Right cardiac atrium (tissue), 5 donors: ENCODE data around the gene COX6A2. TPM values are rescaled to one million over a fixed set of nuclear protein-coding genes. Genes with fewer than 3 reads are reported as not detected.
"Not testable (repeated sequence)": the region's sequence is repeated elsewhere in the genome, so short reads cannot be mapped to it uniquely, and the experiment has no call there.

ENCODE experiments used
- ATAC-seq, 2 donors: fragments of 200-7000 bp; cut with Tn5 transposase; one replicate each; pipeline versions ENCODE4 v1.8.0 to v1.9.1; 2020; ENCODE audit warnings: moderate library complexity in 2 of 2, mild to moderate bottlenecking in 1 of 2
- DNase-seq, 3 donors: peaks; one replicate each; pipeline ENCODE4 v3.0.0-alpha.2; 2020
- H3K27ac ChIP-seq: one replicate; pipeline ENCODE4 v1.5.1; 2013; ENCODE audit warnings: mild to moderate bottlenecking, low read length, control low read depth, moderate library complexity
- H3K27me3 ChIP-seq: one replicate; pipeline ENCODE4 v1.6.1; 2013; ENCODE audit not compliant: control insufficient read depth, insufficient read depth
- H3K4me1 ChIP-seq: one replicate; pipeline ENCODE4 v1.6.1; 2013; ENCODE audit warnings: low read length; ENCODE audit not compliant: control insufficient read depth, insufficient read depth
- H3K4me3 ChIP-seq: one replicate; pipeline ENCODE4 v1.5.1; 2013; ENCODE audit warnings: low read length, control low read depth
- H3K9me3 ChIP-seq: one replicate; pipeline ENCODE4 v1.6.1; 2013; ENCODE audit warnings: low read length; ENCODE audit not compliant: control insufficient read depth
- WGBS: extraction: QIAGEN DNeasy Blood & Tissue Kit; methylation state at CpG from one replicate; pipeline ENCODE4 v1.1.7; 2013; 5-methylcytosine and 5-hydroxymethylcytosine counted together
- intact Hi-C, 4 donors: fragments of 100-400 bp; cut with DNase I; formaldehyde crosslinking; loops; one replicate each; pipeline versions ENCODE4 v1.11.0 to v1.14.0; 2022 to 2023
- polyA plus RNA-seq: library from polyadenylated mRNA; stranded (reverse); fragments of 200-250 nt; gene quantifications from one replicate; pipeline ENCODE4 v1.2.3, GENCODE V29; 2013
- total RNA-seq, 4 donors: library from RNA; stranded (reverse); fragmentation: NEBNext Ultra II Directional; extraction: Animal tissue kit (Norgen Biotek cat#: 25700); gene quantifications; one replicate each; pipeline ENCODE4 v1.2.1, GENCODE V29; 2021
- donor health status: healthy with polysubstance abuse.
- donor health status: DM: no; HTN: yes; CAD: no.
- donor health status: DM: no; HTN: no; CAD: no.
- donor health status: DM: no; HTN: yes; CAD: no; lungs with severe emphysema.
- donor health status: DM: yes; HTN: yes; CAD: no.

COX6A2 gene
- total and polyA plus RNA-seq, 5 donors = 574 to 4,696 (median 1,072) TPM

DNA sequence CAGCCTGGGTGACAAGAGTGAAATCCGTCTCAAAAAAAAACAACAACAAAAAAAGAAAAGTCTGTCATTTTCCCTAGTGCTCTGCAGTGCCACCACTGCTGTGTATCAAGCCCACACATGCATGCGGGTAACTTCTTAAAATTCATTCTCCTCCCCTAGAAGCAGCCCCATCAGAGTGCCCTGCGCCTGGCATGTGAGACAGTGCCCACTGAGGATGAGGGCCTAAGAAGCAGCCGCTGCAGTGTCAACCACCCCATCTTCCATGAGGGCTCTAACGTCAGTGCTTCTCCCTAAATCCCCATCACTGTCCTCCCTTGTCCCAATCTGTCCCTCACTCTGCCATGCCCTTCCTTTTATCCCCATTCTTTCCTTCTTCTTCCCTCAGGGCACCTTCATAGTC is 10.2 kb downstream of the COX6A2 start:
- intact Hi-C loops = no loop called here
- Histone ChIP-seq H3K27ac (no peak overlapping the region), H3K27me3 (no peaks in the 10 kb centered on the region), H3K4me3 (no peak overlapping the region), H3K9me3 (no peaks in the 10 kb centered on the region), H3K4me1 (no peaks in the 10 kb centered on the region)
- DNase-seq (no peak), ATAC-seq (no peak)
- 89% methylated on average over 5 of the region's 5 CpGs for WGBS

GRCh38 chr16:31417036-31417435 is 11.1 kb downstream of the COX6A2 start:
- H3K27me3 ChIP-seq, DNase-seq, H3K9me3 ChIP-seq, H3K27ac ChIP-seq, intact Hi-C loops, H3K4me3 ChIP-seq, ATAC-seq, H3K4me1 ChIP-seq: not testable (repeated sequence)
- 90% methylated on average over 2 of the region's 2 CpGs for WGBS

DNA sequence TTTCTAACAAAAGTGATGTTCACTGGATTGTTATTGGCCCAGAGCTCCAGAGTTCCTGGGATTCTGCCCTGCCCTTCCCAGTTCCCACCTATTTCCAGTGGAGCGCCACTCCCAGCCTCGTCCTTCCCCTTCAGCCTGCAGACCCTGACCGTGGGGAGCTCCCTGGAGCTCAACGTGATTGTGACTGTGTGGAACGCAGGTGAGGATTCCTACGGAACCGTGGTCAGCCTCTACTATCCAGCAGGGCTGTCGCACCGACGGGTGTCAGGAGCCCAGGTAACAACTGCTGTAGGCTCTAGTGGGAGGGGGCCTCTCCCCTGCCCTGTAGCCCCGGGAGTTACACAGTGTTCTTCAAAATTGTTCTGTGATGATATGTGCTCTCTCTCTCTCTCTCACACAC is 11.8 kb downstream of the COX6A2 start:
- H3K27ac ChIP-seq = no peak overlapping the region
- no peaks in the 10 kb centered on the region for H3K4me1 ChIP-seq
- no peaks in the 10 kb centered on the region for H3K27me3 ChIP-seq
- intact Hi-C loops = no loop called here
- no peak overlapping the region for H3K4me3 ChIP-seq
- ATAC-seq = no peak
- H3K9me3 ChIP-seq = no peaks in the 10 kb centered on the region
- 81% methylated on average over 11 of the region's 11 CpGs for WGBS
- no peak for DNase-seq

GRCh38 chr16:31414706-31415105 is 13.5 kb downstream of the COX6A2 start:
- H3K27me3 ChIP-seq = no peaks in the 10 kb centered on the region
- H3K4me1 ChIP-seq = no peaks in the 10 kb centered on the region
- no peak overlapping the region for H3K27ac ChIP-seq
- H3K9me3 ChIP-seq = no peaks in the 10 kb centered on the region
- intact Hi-C loops = no loop called here
- 88% methylated on average over 4 of the region's 4 CpGs for WGBS
- ATAC-seq = no peak
- DNase-seq = no peak
- H3K4me3 ChIP-seq = no peak overlapping the region

GRCh38 chr16:31413943-31414342 is 14.2 kb downstream of the COX6A2 start:
- WGBS = 73% methylated on average over 4 of the region's 4 CpGs
- DNase-seq (no peak), ATAC-seq (no peak)
- Histone ChIP-seq H3K27ac (no peak overlapping the region), H3K4me3 (no peak overlapping the region), H3K27me3 (no peaks in the 10 kb centered on the region), H3K4me1 (no peaks in the 10 kb centered on the region), H3K9me3 (no peaks in the 10 kb centered on the region)
- intact Hi-C loops = no loop called here

DNA sequence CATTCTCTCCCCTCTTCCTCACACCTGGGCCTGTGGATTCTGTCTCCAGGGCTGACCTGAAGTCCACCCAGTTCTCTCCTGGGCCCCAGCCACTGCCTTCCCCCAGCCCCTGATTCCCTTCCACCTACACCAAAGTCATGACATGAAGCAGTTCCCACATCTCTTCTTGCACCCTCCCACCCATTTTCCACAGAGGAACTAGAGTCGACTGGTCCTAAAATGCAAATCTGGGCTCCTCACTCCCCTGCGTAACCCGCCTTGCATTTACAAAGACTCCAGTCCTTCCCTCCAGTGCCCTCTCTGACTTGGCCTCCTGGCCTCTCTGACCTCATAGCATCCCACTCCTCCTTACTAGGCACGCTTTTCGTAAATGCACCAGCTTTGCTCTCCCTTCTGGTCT is 14.8 kb downstream of the COX6A2 start:
- Histone ChIP-seq H3K27me3 (no peaks in the 10 kb centered on the region), H3K4me3 (no peak overlapping the region), H3K27ac (no peak overlapping the region), H3K4me1 (no peaks in the 10 kb centered on the region), H3K9me3 (no peaks in the 10 kb centered on the region)
- WGBS = 88% methylated on average over 5 of the region's 5 CpGs
- intact Hi-C loops = no loop called here
- ATAC-seq (no peak), DNase-seq (no peak)

DNA sequence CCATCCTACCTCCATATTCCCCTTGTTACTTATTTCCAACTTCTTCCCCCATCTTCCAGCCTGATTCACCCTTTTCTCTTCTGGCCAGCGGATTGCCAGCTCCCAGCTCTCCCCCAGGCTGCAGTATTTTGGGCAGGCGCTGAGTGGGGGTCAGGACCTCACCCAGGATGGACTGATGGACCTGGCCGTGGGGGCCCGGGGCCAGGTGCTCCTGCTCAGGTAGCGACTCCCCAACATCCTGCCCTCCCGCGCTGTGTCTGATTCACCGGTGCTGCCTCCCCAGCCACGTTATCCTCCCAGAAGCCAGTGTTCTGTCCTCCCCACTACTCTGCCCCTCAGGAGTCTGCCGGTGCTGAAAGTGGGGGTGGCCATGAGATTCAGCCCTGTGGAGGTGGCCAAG is 15.4 kb downstream of the COX6A2 start:
- DNase-seq (no peak), ATAC-seq (no peak)
- intact Hi-C loops = no loop called here
- H3K9me3 ChIP-seq = no peaks in the 10 kb centered on the region
- no peak overlapping the region for H3K27ac ChIP-seq
- no peak overlapping the region for H3K4me3 ChIP-seq
- no peaks in the 10 kb centered on the region for H3K4me1 ChIP-seq
- H3K27me3 ChIP-seq = no peaks in the 10 kb centered on the region
- 84% methylated on average over 10 of the region's 10 CpGs for WGBS

DNA sequence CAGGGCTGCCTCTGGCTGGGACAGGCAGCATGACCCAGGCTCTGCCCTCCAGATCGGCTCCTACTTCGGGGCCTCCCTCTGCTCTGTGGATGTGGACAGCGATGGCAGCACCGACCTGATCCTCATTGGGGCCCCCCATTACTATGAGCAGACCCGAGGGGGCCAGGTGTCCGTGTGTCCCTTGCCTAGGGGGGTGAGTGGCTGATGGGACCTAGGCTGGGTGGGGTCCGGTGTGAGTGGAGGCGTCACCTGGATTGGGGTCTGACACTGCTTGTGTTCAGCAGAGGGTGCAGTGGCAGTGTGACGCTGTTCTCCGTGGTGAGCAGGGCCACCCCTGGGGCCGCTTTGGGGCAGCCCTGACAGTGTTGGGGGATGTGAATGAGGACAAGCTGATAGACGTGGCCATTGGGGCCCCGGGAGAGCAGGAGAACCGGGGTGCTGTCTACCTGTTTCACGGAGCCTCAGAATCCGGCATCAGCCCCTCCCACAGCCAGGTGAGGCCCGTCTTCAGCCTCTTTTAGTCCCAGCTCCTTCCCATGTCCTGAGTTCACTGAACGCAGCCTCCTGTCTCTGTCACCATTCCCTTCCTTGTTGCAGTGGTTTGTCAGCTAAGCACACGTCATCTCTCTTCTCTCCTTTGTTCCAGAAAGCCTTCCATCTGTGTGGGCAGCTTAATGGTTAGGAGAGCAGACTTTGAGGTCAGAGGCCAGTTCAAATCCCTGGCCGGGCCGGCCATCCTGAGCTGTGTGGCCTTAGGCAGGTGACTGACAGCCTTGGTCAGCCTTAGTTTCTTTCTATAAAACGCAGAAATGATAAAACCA is 16.9 kb downstream of the COX6A2 start:
- intact Hi-C loops = no loop called here
- no peak overlapping the region for H3K4me3 ChIP-seq
- H3K27me3 ChIP-seq = no peaks in the 10 kb centered on the region
- no peaks in the 10 kb centered on the region for H3K4me1 ChIP-seq
- H3K27ac ChIP-seq = no peak overlapping the region
- WGBS = 77% methylated on average over 22 of the region's 22 CpGs
- no peak for DNase-seq
- ATAC-seq = no peak
- no peaks in the 10 kb centered on the region for H3K9me3 ChIP-seq

- Histone ChIP-seq H3K27ac (no peak overlapping the region), H3K4me1 (no peaks in the 10 kb centered on the region), H3K27me3 (no peaks in the 10 kb centered on the region), H3K4me3 (no peak overlapping the region), H3K9me3 (no peaks in the 10 kb centered on the region)
- ATAC-seq = no peak
- intact Hi-C loops = no loop called here
- no peak for DNase-seq
- 77% methylated on average over 9 of the region's 9 CpGs for WGBS
Measured at GRCh38 chr16:31410082-31410481, 18.1 kb downstream of the COX6A2 start.

- Histone ChIP-seq H3K4me3 (no peak overlapping the region), H3K27me3 (no peaks in the 10 kb centered on the region), H3K9me3 (no peaks in the 10 kb centered on the region), H3K4me1 (no peaks in the 10 kb centered on the region), H3K27ac (no peak overlapping the region)
- intact Hi-C loops = no loop called here
- WGBS = 69% methylated on average over 3 of the region's 3 CpGs
- no peak for ATAC-seq
- no peak for DNase-seq
Measured at GRCh38 chr16:31409433-31409832, 18.7 kb downstream of the COX6A2 start.

DNA sequence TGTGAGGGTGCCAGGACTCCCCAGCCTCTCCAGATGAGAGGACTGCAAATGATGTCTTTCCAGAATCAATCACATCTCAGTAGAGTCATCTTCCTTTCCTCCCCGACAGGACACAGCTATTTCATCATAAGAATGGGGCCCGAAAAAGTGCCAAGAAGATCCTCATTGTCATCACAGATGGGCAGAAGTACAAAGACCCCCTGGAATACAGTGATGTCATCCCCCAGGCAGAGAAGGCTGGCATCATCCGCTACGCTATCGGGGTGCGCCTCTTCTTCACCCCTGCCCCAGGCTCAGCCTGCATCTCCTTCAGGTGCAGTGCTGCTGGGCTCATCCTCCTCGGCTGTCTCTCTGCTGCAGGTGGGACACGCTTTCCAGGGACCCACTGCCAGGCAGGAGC is 20.8 kb downstream of the COX6A2 start:
- no peaks in the 10 kb centered on the region for H3K9me3 ChIP-seq
- no peak overlapping the region for H3K27ac ChIP-seq
- DNase-seq (no peak), ATAC-seq (no peak)
- H3K4me1 ChIP-seq = no peaks in the 10 kb centered on the region
- intact Hi-C loops = no loop called here
- no peak overlapping the region for H3K4me3 ChIP-seq
- 86% methylated on average over 8 of the region's 8 CpGs for WGBS
- no peaks in the 10 kb centered on the region for H3K27me3 ChIP-seq
